Smooth muscle cell of the brain vasculature (primary cell): ENCODE measurements around the gene CACNA1B.

Experiments used
- DNase-seq: peaks from one replicate; pipeline ENCODE4 v3.0.0-alpha.2; 2012; ENCODE audit warnings: low read depth, low spot score

Gene CACNA1B

GRCh38 chr9:137978262-137978714, 100.7 kb downstream of the CACNA1B start:
- no peak for DNase-seq

GRCh38 chr9:137982200-137982599, 104.6 kb downstream of the CACNA1B start:
- DNase-seq, result no peak

- DNase-seq, result no peak
These were observed 106.4 kb downstream of the CACNA1B start for GRCh38 chr9:137984005-137984404.

GRCh38 chr9:137984520-137985257, 107.1 kb downstream of the CACNA1B start:
- no peak for DNase-seq

GRCh38 chr9:137985637-137986071, 108.1 kb downstream of the CACNA1B start:
- no peak for DNase-seq

GRCh38 chr9:137986268-137987099, 108.9 kb downstream of the CACNA1B start:
- no peak for DNase-seq

GRCh38 chr9:137987244-137988030, 109.9 kb downstream of the CACNA1B start:
- DNase-seq, result no peak

- DNase-seq, result no peak
These were observed 110.5 kb downstream of the CACNA1B start for GRCh38 chr9:137988051-137988450.

- no peak for DNase-seq
These were observed 111.1 kb downstream of the CACNA1B start for GRCh38 chr9:137988701-137989100.

- DNase-seq, result no peak
These were observed 111.6 kb downstream of the CACNA1B start for GRCh38 chr9:137989156-137989555.

GRCh38 chr9:137989999-137990715, 112.6 kb downstream of the CACNA1B start:
- DNase-seq, result no peak

GRCh38 chr9:138003485-138004190, 126.1 kb downstream of the CACNA1B start:
- no peak for DNase-seq

- DNase-seq, result no peak
These were observed 129.1 kb downstream of the CACNA1B start for GRCh38 chr9:138006576-138007233.

- no peak for DNase-seq
These were observed 130.0 kb downstream of the CACNA1B start for GRCh38 chr9:138007566-138007917.

GRCh38 chr9:138007918-138008841, 130.6 kb downstream of the CACNA1B start:
- DNase-seq, result no peak

- no peak for DNase-seq
These were observed 131.6 kb downstream of the CACNA1B start for GRCh38 chr9:138009016-138009802.

- DNase-seq, result no peak
These were observed 132.5 kb downstream of the CACNA1B start for GRCh38 chr9:138009803-138010690.
